Ascending aorta (tissue), 2 donors: ENCODE data around the gene XBP1. TPM values are rescaled to one million over a fixed set of nuclear protein-coding genes. Genes with fewer than 3 reads are reported as not detected.
"Not testable (repeated sequence)": the region's sequence is repeated elsewhere in the genome, so short reads cannot be mapped to it uniquely, and the experiment has no call there.

Experiments
- DNase-seq, 2 donors: peaks; one replicate each; pipeline ENCODE4 v3.0.0-alpha.2; 2019; ENCODE audit warnings: low spot score in 2 of 2
- H3K27ac ChIP-seq, 2 donors: fragments of 200-600 bp; sonication (generic); one replicate each; pipeline ENCODE4 v1.5.1; 2016 to 2017; ENCODE audit warnings: mild to moderate bottlenecking in 1 of 2
- H3K27me3 ChIP-seq: fragments of 200-600 bp; sonication (generic); one replicate; pipeline ENCODE4 v1.5.1; 2017
- H3K36me3 ChIP-seq, 2 donors: fragments of 200-600 bp; sonication (generic); one replicate each; pipeline ENCODE4 v1.5.1; 2016
- H3K4me1 ChIP-seq, 2 donors: fragments of 200-600 bp; sonication (generic); one replicate each; pipeline ENCODE4 v1.5.1; 2016 to 2017; ENCODE audit warnings: mild to moderate bottlenecking in 1 of 2
- H3K4me3 ChIP-seq, 2 donors: fragments of 200-600 bp; sonication (generic); one replicate each; pipeline ENCODE4 v1.5.1; 2016 to 2017; ENCODE audit warnings: mild to moderate bottlenecking in 1 of 2
- H3K9me3 ChIP-seq, 2 donors: fragments of 200-600 bp; sonication (generic); one replicate each; pipeline ENCODE4 v1.5.1; 2016
- CTCF ChIP-seq, 3 experiments: fragments of 200-600 bp in 2 of 3; fragments of 450-650 bp in 1 of 3; sonication (generic) in 2 of 3; IDR thresholded peaks; one replicate each; pipeline ENCODE4 v1.5.1; 2016 to 2019; ENCODE audit warnings: antibody characterized with exemption in 3 of 3, mild to moderate bottlenecking in 1 of 3, moderate library complexity in 1 of 3
- intact Hi-C: fragments of 100-400 bp; cut with DNase I; formaldehyde crosslinking; loops from one replicate; pipeline ENCODE4 v1.15.1; 2023
- total RNA-seq: library from RNA; depleted of rRNA; stranded (reverse); fragments of >200 nt; gene quantifications from one replicate; pipeline ENCODE4 v1.1.0, GENCODE V29; 2016

Gene XBP1
- total RNA-seq, 1 donor from 2014 or later = 158 TPM

DNA sequence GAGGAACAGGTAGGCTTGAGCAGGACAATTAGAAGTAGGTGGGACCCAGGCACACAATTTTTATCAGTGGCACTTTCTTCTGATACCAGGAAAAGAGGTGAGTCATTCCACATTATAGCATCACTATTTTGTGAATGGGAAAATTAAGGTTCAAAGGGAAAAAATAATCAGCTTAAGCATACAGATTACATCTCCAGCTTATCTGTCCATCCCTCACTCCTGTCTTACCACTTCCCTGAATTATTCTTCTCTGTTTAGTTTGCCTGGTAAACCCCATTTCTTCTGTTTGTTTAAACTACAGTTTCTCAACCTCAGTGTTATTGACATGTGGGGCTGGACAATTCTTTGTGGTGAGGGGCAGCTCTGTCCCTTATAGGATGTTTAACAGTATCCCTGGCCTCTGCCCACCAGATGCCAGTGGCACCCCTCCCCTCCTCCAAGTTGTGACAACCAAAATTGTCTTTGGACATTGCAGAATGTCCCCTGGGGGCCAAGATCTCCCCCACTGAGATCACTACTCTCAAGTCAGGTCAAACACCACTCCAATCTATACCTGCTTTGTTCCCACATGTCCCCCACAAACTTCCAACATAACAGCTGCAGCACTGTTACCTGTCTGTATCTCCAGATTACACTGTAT, 8.5 kb upstream of the XBP1 start:
- Histone ChIP-seq H3K36me3 (no peaks in the 10 kb centered on the region), H3K27ac (no peak overlapping the region), H3K4me1 (peaks cover 0 to 3% of the 10 kb centered on the region in 2 donors), H3K9me3 (no peaks in the 10 kb centered on the region), H3K4me3 (no peak overlapping the region), H3K27me3 (no peaks in the 10 kb centered on the region)
- TF ChIP-seq CTCF (IDR thresholded peaks at IDR 0.05) = no peak
- DNase-seq = no peak
- intact Hi-C loops = no loop called here

GRCh38 chr22:28805426-28805825, 5.1 kb upstream of the XBP1 start:
- H3K9me3 ChIP-seq, DNase-seq, H3K36me3 ChIP-seq, H3K27me3 ChIP-seq, H3K4me3 ChIP-seq, H3K27ac ChIP-seq, intact Hi-C loops: not testable (repeated sequence)
- H3K4me1 ChIP-seq = peaks cover 10 to 12% of the 10 kb centered on the region in 2 donors

DNA sequence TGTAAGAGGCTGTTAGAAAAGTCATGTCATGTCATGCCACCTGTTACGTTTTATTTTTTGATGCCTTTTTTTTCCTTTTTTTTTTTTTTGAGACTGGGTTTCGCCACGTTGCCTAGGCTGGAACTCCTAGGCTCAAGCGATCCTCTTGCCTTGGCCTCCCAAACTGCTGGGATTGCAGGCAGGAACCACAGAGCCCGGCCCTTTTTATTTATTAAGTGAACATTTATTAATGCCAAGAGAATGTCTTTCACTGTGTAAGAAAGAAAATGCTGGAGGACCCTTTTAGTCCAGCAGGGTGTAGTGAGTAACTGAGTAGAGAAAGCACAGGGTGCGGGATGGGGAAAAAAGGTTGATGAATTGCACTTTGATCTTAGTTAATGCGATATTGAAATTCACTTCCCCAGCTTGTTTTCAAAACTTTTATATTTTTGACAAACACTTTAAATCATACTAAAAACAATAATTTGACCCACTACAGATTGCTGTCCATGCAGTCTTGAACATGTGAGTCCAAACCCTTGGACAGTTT, 2.3 kb upstream of the XBP1 start:
- Histone ChIP-seq H3K27ac (peak overlapping the region in 1 of 2 donors; percentile 13), H3K36me3 (peaks cover 0 to 5% of the 10 kb centered on the region in 2 donors), H3K4me3 (peak overlapping the region in 1 of 2 donors; percentile 100), H3K9me3 (no peaks in the 10 kb centered on the region), H3K4me1 (peaks cover 10 to 16% of the 10 kb centered on the region in 2 donors), H3K27me3 (no peaks in the 10 kb centered on the region)
- no peak for DNase-seq
- no peak for TF ChIP-seq CTCF (IDR thresholded peaks at IDR 0.05)
- intact Hi-C loops = loop anchor here (5.0 kb wide), 3 partner anchors 80 to 240 kb away; partner anchors contain the start of genes TTC28 and ZNRF3

- H3K4me1 ChIP-seq = peaks cover 13 to 22% of the 10 kb centered on the region in 2 donors
- no peaks in the 10 kb centered on the region for H3K9me3 ChIP-seq
- H3K4me3 ChIP-seq = peak overlapping the region; percentile 96 to 100
- intact Hi-C loops = loop anchor here (5.0 kb wide), 3 partner anchors 80 to 240 kb away; partner anchors contain the start of genes TTC28 and ZNRF3
- no peaks in the 10 kb centered on the region for H3K27me3 ChIP-seq
- no peak for DNase-seq
- H3K36me3 ChIP-seq = peaks cover 4 to 10% of the 10 kb centered on the region in 2 donors
- TF ChIP-seq CTCF (IDR thresholded peaks at IDR 0.05) = no peak
- H3K27ac ChIP-seq = peak overlapping the region; percentile 100
Measured at GRCh38 chr22:28801845-28802594, 1.7 kb upstream of the XBP1 start.

- Histone ChIP-seq H3K36me3 (peaks cover 26 to 33% of the 10 kb centered on the region in 2 donors), H3K4me3 (peak overlapping the region; percentile 96 to 100), H3K4me1 (peaks cover 17 to 30% of the 10 kb centered on the region in 2 donors), H3K27me3 (no peaks in the 10 kb centered on the region), H3K27ac (peak overlapping the region; percentile 100), H3K9me3 (no peaks in the 10 kb centered on the region)
- intact Hi-C loops = loop anchor here (1.0 to 5.0 kb wide), 5 partner anchors 26 to 243 kb away; partner anchors contain the start of genes HSCB, TTC28 and ZNRF3
- peak in 1 of 2 donors; percentile 81 for DNase-seq
- no peak for TF ChIP-seq CTCF (IDR thresholded peaks at IDR 0.05)
Measured at GRCh38 chr22:28799606-28800307, 612 bp downstream of the XBP1 start.
